ENCODE measurements around the gene CCT6B.

The CCT6B gene

GRCh38 chr17:34884597-34884996, 76.7 kb downstream of the CCT6B start:
- TF ChIP-seq POLR2A (IDR thresholded peaks at IDR 0.05; ENCODE audit: low read length) (no peak), GATA1 (IDR thresholded peaks at IDR 0.05; ENCODE audit: low read depth, low read length) (no peak)
- peak; percentile 64 to 81 for DNase-seq

DNA sequence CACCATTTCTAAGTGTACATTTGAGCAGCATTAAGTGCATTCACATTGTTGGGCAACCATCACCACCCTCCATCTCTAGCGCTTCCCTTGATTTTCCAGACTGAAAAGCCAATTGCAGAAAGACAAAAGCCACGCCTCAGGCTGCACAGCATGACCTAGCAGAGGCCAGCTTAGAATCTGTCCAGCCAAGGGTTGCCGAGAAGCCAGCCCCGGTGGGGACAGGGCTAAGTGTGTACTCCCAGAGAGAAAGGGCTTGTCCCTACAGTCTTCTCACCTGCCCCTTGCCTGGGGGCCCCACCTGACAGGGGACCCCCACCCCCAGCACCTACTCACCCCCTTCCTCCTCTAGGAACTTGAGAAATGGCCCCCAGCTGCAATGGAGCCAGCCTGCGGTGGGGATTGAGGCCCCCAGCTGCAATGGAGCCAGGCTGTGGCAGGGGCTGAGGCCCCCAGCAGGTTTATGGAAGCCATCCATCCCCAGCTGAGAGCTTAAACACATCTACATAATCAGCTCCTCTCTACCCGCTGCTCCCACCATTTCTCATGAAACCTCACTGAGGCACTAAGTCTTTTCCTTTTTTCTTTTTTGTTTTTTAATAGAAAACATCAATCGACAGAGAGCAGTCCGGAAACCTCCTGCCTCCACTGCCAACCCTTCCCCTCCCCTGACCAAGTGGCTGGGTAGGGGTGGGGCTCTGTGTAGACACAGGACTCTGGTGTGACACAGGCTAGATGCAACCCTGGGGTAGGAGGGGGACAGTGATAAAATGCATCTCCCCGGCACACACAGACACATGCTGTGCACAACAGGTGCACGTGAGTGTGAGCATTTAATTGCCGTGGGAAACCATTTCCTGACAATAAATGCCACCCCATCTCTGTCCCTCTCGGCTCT, 77.9 kb downstream of the CCT6B start:
- DNase-seq: peak; percentile 9 to 20
- TF ChIP-seq GATA1 (IDR thresholded peaks at IDR 0.05; ENCODE audit: low read depth, low read length) (no peak), POLR2A (IDR thresholded peaks at IDR 0.05; ENCODE audit: low read length) (no peak)

GRCh38 chr17:34879146-34879545, 82.1 kb downstream of the CCT6B start:
- TF ChIP-seq GATA1 (IDR thresholded peaks at IDR 0.05; ENCODE audit: low read depth, low read length) (no peak), POLR2A (IDR thresholded peaks at IDR 0.05; ENCODE audit: low read length) (no peak)
- no peak for DNase-seq

Measured in erythroblast (primary cell).